H1 (cell line): ENCODE results near the gene SSTR3. TPM values are rescaled to one million over a fixed set of nuclear protein-coding genes. Genes with fewer than 3 reads are reported as not detected.

Experiments
- CTCF ChIA-PET: fragments of 300-600 bp; sonication (Branson Sonifier 250); formaldehyde crosslinking; loops from one replicate; lab custom pipeline; 2021; ENCODE audit not compliant: partially characterized antibody; lab: Charles Lee
- POLR2A ChIA-PET: fragments of 300-600 bp; sonication (Branson Sonifier 250); formaldehyde crosslinking; loops from one replicate; lab custom pipeline; 2021; ENCODE audit warnings: inconsistent platforms; ENCODE audit not compliant: partially characterized antibody; lab: Charles Lee
- DNase-seq, 2 experiments: peaks; one replicate each; pipeline versions ENCODE4 v3.0.0 to v3.0.0-alpha.2; 2010 to 2022; ENCODE audit warnings: low spot score in 2 of 2, low read depth in 1 of 2, mixed read lengths in 1 of 2
- FAIRE-seq: peaks from 2 replicates; lab custom pipeline; 2011; peaks lifted over from hg19 to GRCh38; lab: Jason Lieb, UNC
- H2AFZ ChIP-seq: 2 replicates; pipeline ENCODE4 v1.8.1; 2012; ENCODE audit warnings: low read length, inconsistent platforms
- H2AK5ac ChIP-seq: 2 replicates; pipeline ENCODE4 v1.6.1; 2013; ENCODE audit warnings: low read depth, low read length
- H2BK120ac ChIP-seq: replicated peaks from 2 replicates; pipeline ENCODE3; 2013; ENCODE audit warnings: low read depth, low read length, inconsistent platforms
- H2BK12ac ChIP-seq: 2 replicates; pipeline ENCODE4 v1.6.1; 2013; ENCODE audit warnings: low read depth, low read length
- H2BK15ac ChIP-seq: 2 replicates; pipeline ENCODE4 v1.6.1; 2013; ENCODE audit warnings: low read length
- H2BK20ac ChIP-seq: 2 replicates; pipeline ENCODE4 v1.6.1; 2013; ENCODE audit warnings: low read length
- H2BK5ac ChIP-seq: 2 replicates; pipeline ENCODE4 v1.6.1; 2013; ENCODE audit warnings: low read depth, low read length
- H3K14ac ChIP-seq: 2 replicates; pipeline ENCODE4 v1.6.1; 2013; ENCODE audit warnings: inconsistent platforms; ENCODE audit not compliant: insufficient read length
- H3K18ac ChIP-seq: 2 replicates; pipeline ENCODE4 v1.6.1; 2013; ENCODE audit warnings: low read length; ENCODE audit errors: extremely low read depth
- H3K23ac ChIP-seq: 2 replicates; pipeline ENCODE4 v1.6.1; 2013; ENCODE audit warnings: inconsistent platforms; ENCODE audit not compliant: insufficient read length
- H3K23me2 ChIP-seq: 2 replicates; pipeline ENCODE4 v1.6.1; 2013; ENCODE audit warnings: low read depth, low read length
- H3K27ac ChIP-seq: 2 replicates; pipeline ENCODE4 v1.6.1; 2011; ENCODE audit warnings: low read depth, low read length, inconsistent platforms
- H3K27me3 ChIP-seq, 4 experiments: replicated peaks in 1 of 4; 1 replicate in 1 of 4; 2 replicates in 3 of 4; pipeline versions ENCODE4 v1.6.1 to v1.8.1; 2011 to 2013; ENCODE audit warnings: low read length in 3 of 4, mild to moderate bottlenecking in 3 of 4, inconsistent platforms in 2 of 4, mixed read lengths in 2 of 4, moderate library complexity in 1 of 4; ENCODE audit not compliant: control insufficient read depth in 3 of 4, insufficient read depth in 3 of 4; ENCODE audit errors: extremely low read depth in 1 of 4
- H3K36me3 ChIP-seq, 4 experiments: 2 replicates each; pipeline versions ENCODE4 v1.6.1 to v1.8.1; 2011 to 2013; ENCODE audit warnings: mild to moderate bottlenecking in 4 of 4, low read length in 3 of 4, moderate library complexity in 2 of 4, control low read depth in 1 of 4, inconsistent platforms in 1 of 4; ENCODE audit not compliant: insufficient read depth in 4 of 4, control insufficient read depth in 2 of 4
- H3K4ac ChIP-seq: replicated peaks from 2 replicates; pipeline ENCODE3; 2013; ENCODE audit warnings: low read length, low read depth, mixed read lengths, inconsistent platforms; ENCODE audit not compliant: insufficient read length
- H3K4me1 ChIP-seq, 4 experiments: replicated peaks in 1 of 4; 1 replicate in 1 of 4; 2 replicates in 3 of 4; pipeline versions ENCODE4 v1.6.1 to v1.8.1; 2011 to 2013; ENCODE audit warnings: low read length in 3 of 4, inconsistent platforms in 2 of 4, mixed read lengths in 1 of 4; ENCODE audit not compliant: insufficient read depth in 4 of 4, control insufficient read depth in 3 of 4
- H3K4me2 ChIP-seq, 2 experiments: 2 replicates each; pipeline versions ENCODE4 v1.6.1 to v1.8.1; 2011 to 2013; ENCODE audit warnings: low read depth in 2 of 2, low read length in 2 of 2, control low read depth in 1 of 2, inconsistent platforms in 1 of 2, mild to moderate bottlenecking in 1 of 2; ENCODE audit not compliant: insufficient read depth in 1 of 2
- H3K4me3 ChIP-seq, 4 experiments: fragments of 200-600, 300-600 bp in 1 of 4; sonication (generic), shearing (Covaris generic), sonication (Bioruptor Twin) in 1 of 4; 2 replicates each; pipeline versions ENCODE4 v1.5.1 to v1.8.1; 2011 to 2016; ENCODE audit warnings: low read length in 4 of 4, low read depth in 3 of 4, control low read depth in 2 of 4, inconsistent platforms in 2 of 4, mild to moderate bottlenecking in 2 of 4, mixed read lengths in 1 of 4, moderate library complexity in 1 of 4; ENCODE audit not compliant: insufficient read depth in 2 of 4; ENCODE audit errors: extremely low read depth in 1 of 4
- H3K56ac ChIP-seq: replicated peaks from 2 replicates; pipeline ENCODE3; 2013; ENCODE audit warnings: low read depth, mild to moderate bottlenecking, mixed read lengths, low read length, inconsistent platforms; ENCODE audit not compliant: insufficient read length
- H3K79me1 ChIP-seq: 2 replicates; pipeline ENCODE4 v1.6.1; 2013; ENCODE audit warnings: low read depth, low read length, control low read depth
- H3K79me2 ChIP-seq, 2 experiments: 2 replicates each; pipeline versions ENCODE4 v1.6.1 to v1.8.1; 2012 to 2013; ENCODE audit warnings: low read length in 2 of 2, mild to moderate bottlenecking in 2 of 2, inconsistent platforms in 1 of 2; ENCODE audit not compliant: insufficient read depth in 2 of 2, control insufficient read depth in 1 of 2
- H3K9ac ChIP-seq, 4 experiments: replicated peaks in 1 of 4; 1 replicate in 1 of 4; 2 replicates in 3 of 4; pipeline versions ENCODE4 v1.6.1 to v1.8.1; 2011 to 2013; ENCODE audit warnings: low read depth in 3 of 4, low read length in 3 of 4, control low read depth in 2 of 4, mild to moderate bottlenecking in 2 of 4, moderate library complexity in 2 of 4, inconsistent platforms in 1 of 4; ENCODE audit errors: extremely low read depth in 1 of 4
- H3K9me3 ChIP-seq, 2 experiments: 2 replicates each; pipeline versions ENCODE4 v1.6.1 to v1.8.1; 2012 to 2013; ENCODE audit warnings: mild to moderate bottlenecking in 2 of 2, moderate library complexity in 2 of 2, control low read depth in 1 of 2, inconsistent platforms in 1 of 2, low read depth in 1 of 2, low read length in 1 of 2, mixed read lengths in 1 of 2; ENCODE audit not compliant: insufficient read depth in 2 of 2
- H4K20me1 ChIP-seq, 2 experiments: replicated peaks in 1 of 2; 2 replicates each; pipeline versions ENCODE3 to v1.8.1; 2011 to 2013; ENCODE audit warnings: inconsistent platforms in 2 of 2, low read length in 2 of 2, mild to moderate bottlenecking in 1 of 2; ENCODE audit not compliant: insufficient read depth in 2 of 2, control insufficient read depth in 1 of 2
- H4K5ac ChIP-seq: 2 replicates; pipeline ENCODE4 v1.6.1; 2013; ENCODE audit warnings: low read length, low read depth, mixed read lengths, inconsistent platforms; ENCODE audit not compliant: insufficient read length
- H4K8ac ChIP-seq: 2 replicates; pipeline ENCODE4 v1.8.0; 2013; ENCODE audit warnings: mild to moderate bottlenecking, moderate library complexity, low read length, inconsistent platforms; ENCODE audit not compliant: insufficient read depth; ENCODE audit errors: extremely low read depth
- H4K91ac ChIP-seq: replicated peaks from 2 replicates; pipeline ENCODE3; 2013; ENCODE audit warnings: low read length, mixed read lengths, inconsistent platforms; ENCODE audit not compliant: insufficient read length
- CTCF ChIP-seq, 3 experiments: IDR thresholded peaks; 1 replicate in 2 of 3; 2 replicates in 1 of 3; pipeline versions ENCODE4 v1.5.1 to v1.6.1; 2011; ENCODE audit warnings: low read length in 3 of 3, mild to moderate bottlenecking in 3 of 3, inconsistent platforms in 2 of 3, low read depth in 1 of 3, moderate library complexity in 1 of 3; ENCODE audit not compliant: insufficient read depth in 1 of 3; ENCODE audit errors: control extremely low read depth in 1 of 3
- RAD21 ChIP-seq, 2 experiments: IDR thresholded peaks in 1 of 2; conservative IDR thresholded peaks in 1 of 2; 2 replicates each; pipeline ENCODE4 v1.6.1; 2011; ENCODE audit warnings: low read depth in 2 of 2, low read length in 2 of 2, improper control_type of control experiment in 1 of 2, inconsistent platforms in 1 of 2, mild to moderate bottlenecking in 1 of 2, moderate library complexity in 1 of 2
- ZNF274 ChIP-seq: IDR thresholded peaks from 2 replicates; pipeline ENCODE4 v1.7.0; 2012; ENCODE audit warnings: low read length, borderline replicate concordance; ENCODE audit errors: extremely low read depth
- WGBS, 2 experiments: shearing (Covaris generic) in 1 of 2; methylation state at CpG; one replicate each; pipeline versions ENCODE4 v1.1.6 to v1.1.7; 2013 to 2015; ENCODE audit warnings: low lambda C conversion rate in 2 of 2, mixed read lengths in 2 of 2, inconsistent platforms in 1 of 2, low coverage in 1 of 2, missing lambda C conversion rate in 1 of 2; ENCODE audit not compliant: insufficient replicate concordance in 2 of 2, insufficient coverage in 1 of 2, insufficient read length in 1 of 2; ENCODE audit errors: extremely low coverage in 1 of 2, missing lambda C conversion rate in 1 of 2; 5-methylcytosine and 5-hydroxymethylcytosine counted together
- polyA plus RNA-seq, 7 experiments: library from polyadenylated mRNA; depleted of rRNA in 3 of 7; stranded (reverse) in 5 of 7; unstranded in 2 of 7; fragments of >200 nt in 5 of 7; fragments of 200-250 nt in 2 of 7; gene quantifications; 1 replicate in 5 of 7; 2 replicates in 1 of 7; 4 replicates in 1 of 7; pipeline versions ENCODE4 v1.2.1 to v1.2.3, GENCODE V29; 2011 to 2013; ENCODE audit warnings: missing spikeins in 2 of 7, mixed read lengths in 2 of 7
- total RNA-seq: library from RNA; stranded (reverse); fragmentation: NEBNext Ultra II Directional; extraction: Animal tissue kit (Norgen Biotek cat#: 25700); gene quantifications from 2 replicates; pipeline ENCODE4 v1.2.1, GENCODE V29; 2021

SSTR3 gene
- total and polyA plus RNA-seq, 2 of the 8 experiments (the other 6 are each of a cell fraction or from before 2014, with no cell fraction given) = 0.22 to 0.77 TPM

- no peak overlapping the region for H2BK20ac ChIP-seq
- TF ChIP-seq RAD21 (IDR thresholded peaks at IDR 0.05 in 1 of 2, conservative IDR thresholded peaks at IDR 0.05 in 1 of 2; ENCODE audit: low read depth in 2 of 2, low read length in 2 of 2) (peak; percentile 3 to 28; a peak in 1 of 4 replicates), ZNF274 (no peak), CTCF (IDR thresholded peaks at IDR 0.05; ENCODE audit: control extremely low read depth in 1 of 3, insufficient read depth in 1 of 3, low read depth in 1 of 3, low read length in 3 of 3) (peak; percentile 8 to 24 (median 24); a peak in 2 of 4 replicates)
- H3K4me3 ChIP-seq = no peak overlapping the region
- no peaks in the 10 kb centered on the region for H3K23me2 ChIP-seq
- ChIA-PET CTCF (interaction anchor here (0.9 to 4.8 kb wide), 12 partner anchors 11 to 304 kb away, joined by 3 to 25 read pairs (median 4); partner anchors contain the start of gene IL2RB), POLR2A (interaction anchor here (0.6 to 0.8 kb wide), 2 partner anchors 40 to 114 kb away, joined by 3 to 5 read pairs; no protein-coding TSS in a partner anchor)
- FAIRE-seq = no peak
- no peak overlapping the region for H2BK5ac ChIP-seq
- 70% methylated on average over 6 of the region's 6 CpGs; no CpG with 5 or more reads in 1 of the 2 experiments for WGBS, 2 experiments
- H2BK12ac ChIP-seq = no peak overlapping the region
- H3K27ac ChIP-seq = no peak overlapping the region
- H4K20me1 ChIP-seq = no peaks in the 10 kb centered on the region
- no peak overlapping the region for H3K9ac ChIP-seq
- H2AFZ ChIP-seq = no peak overlapping the region
- no peak overlapping the region for H3K23ac ChIP-seq
- H4K91ac ChIP-seq = no peak overlapping the region
- H3K56ac ChIP-seq = no peak overlapping the region
- peaks cover 5% of the 10 kb centered on the region in 2 experiments; a peak in 2 of 4 replicates for H3K9me3 ChIP-seq
- no peak for DNase-seq
- H3K4me1 ChIP-seq = peaks cover 0 to 4% (median 0%) of the 10 kb centered on the region in 4 experiments; a peak in 2 of 7 replicates
- H3K18ac ChIP-seq = no peak overlapping the region
- no peak overlapping the region for H2AK5ac ChIP-seq
- H3K27me3 ChIP-seq = no peaks in the 10 kb centered on the region; a peak in 1 of 7 replicates
- no peak overlapping the region for H4K5ac ChIP-seq
- H2BK15ac ChIP-seq = no peak overlapping the region
- H3K79me1 ChIP-seq = no peaks in the 10 kb centered on the region
- H3K14ac ChIP-seq = no peak overlapping the region
- no peaks in the 10 kb centered on the region for H3K79me2 ChIP-seq
- H4K8ac ChIP-seq = no peak overlapping the region
- no peak overlapping the region for H3K4me2 ChIP-seq
- no peak overlapping the region for H3K4ac ChIP-seq
- H2BK120ac ChIP-seq = no peak overlapping the region
- H3K36me3 ChIP-seq = no peaks in the 10 kb centered on the region
Measured at GRCh38 chr22:37160027-37160426, 52.2 kb downstream of the SSTR3 start.
